ENCODE measurements around the gene EFCC1. TPM values are rescaled to one million over a fixed set of nuclear protein-coding genes. Genes with fewer than 3 reads are reported as not detected.

Gene EFCC1
- total and polyA plus RNA-seq, 2 of the 13 experiments (the other 11 are each of a cell fraction or from before 2014, with no cell fraction given), result not detected

DNA sequence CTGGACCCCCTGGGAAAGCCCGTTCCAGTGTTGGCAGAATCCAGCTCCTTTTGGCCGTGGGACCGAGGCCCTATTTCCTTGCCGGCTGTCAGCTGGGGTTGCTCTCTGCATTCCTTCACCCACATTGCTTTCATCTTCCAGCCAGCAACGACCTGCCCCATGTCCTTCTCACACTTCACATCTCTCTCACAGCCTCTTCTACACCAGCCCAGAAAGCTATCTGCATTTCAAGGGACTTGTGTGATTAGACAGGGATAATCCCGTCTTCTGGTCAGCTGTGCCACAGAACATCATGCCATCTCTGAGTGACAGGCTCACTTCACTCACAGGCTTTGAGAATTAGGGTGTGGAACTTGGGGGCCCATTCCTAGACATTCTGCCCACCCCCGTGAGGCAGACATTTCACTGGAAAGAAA lies 16.4 kb downstream of the EFCC1 start (continued):
- no peak for TF ChIP-seq POGK (CRISPR knock-in tag; conservative IDR thresholded peaks at IDR 0.05)

DNA sequence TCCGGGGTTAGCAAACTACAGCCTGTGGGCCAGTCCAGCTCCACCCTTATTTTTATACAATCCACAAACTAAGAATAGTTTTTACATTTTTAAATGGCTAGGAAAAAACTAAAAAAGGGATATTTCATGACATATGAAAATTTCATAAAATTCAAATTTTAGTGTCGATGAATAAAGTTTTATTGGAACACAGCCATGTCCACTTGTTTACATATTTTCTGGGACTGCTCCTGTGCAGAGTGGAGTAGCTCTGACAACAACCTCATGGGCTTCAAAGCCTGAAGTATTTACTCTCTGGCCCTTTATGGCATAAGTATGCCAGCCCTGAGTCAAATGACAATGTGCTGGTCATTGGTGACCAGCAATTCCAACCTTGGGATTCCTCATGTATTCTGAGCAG lies 17.2 kb downstream of the EFCC1 start:
- DNase-seq (ENCODE audit: low spot score) (no peak), FAIRE-seq (no peak), ATAC-seq (no peak)
- H3K4me2 ChIP-seq (ENCODE audit: low read depth, low read length), result no peak overlapping the region
- H2AFZ ChIP-seq (ENCODE audit: low read length), result no peak overlapping the region
- intact Hi-C loops (cut with micrococcal nuclease; ENCODE audit: unreplicated experiment) (no loop called here), in situ Hi-C loops (cut with HindIII; ENCODE audit: extremely low pct_ligation_motif_present, low pct_unique_long_range_greater_than_20kb) (no loop called here)
- no TSS peak for BruUV-seq (replicated peaks)
- no peaks in the 10 kb centered on the region for H4K20me1 ChIP-seq (ENCODE audit: insufficient read depth, low read length)
- H3K36me3 ChIP-seq (replicated peaks in 1 of 2; ENCODE audit: control insufficient read depth in 1 of 2, insufficient read depth in 2 of 2, low read length in 2 of 2), result no peaks in the 10 kb centered on the region
- no peaks in the 10 kb centered on the region for H3K9me3 ChIP-seq (ENCODE audit: low read length)
- TF ChIP-seq NCOR1 (IDR thresholded peaks at IDR 0.05; ENCODE audit: borderline replicate concordance, low read length), result no peak
- peak; percentile 86 for TF ChIP-seq ZBTB40 (IDR thresholded peaks at IDR 0.05)
- peak; percentile 91 for TF ChIP-seq ZBTB40 (CRISPR knock-in tag; IDR thresholded peaks at IDR 0.05)
- 0 out of 2 replicates have a peak, but pooled peaks have one; percentile 17 for TF ChIP-seq SAP130 (CRISPR knock-in tag; IDR thresholded peaks at IDR 0.05; ENCODE audit: low read depth)
- H3K27ac ChIP-seq (ENCODE audit: extremely low read length, insufficient read depth, low read length), result no peak overlapping the region
- H3K27me3 ChIP-seq (ENCODE audit: control insufficient read depth in 1 of 2, insufficient read depth in 2 of 2, low read length in 2 of 2), result peaks cover 2 to 47% of the 10 kb centered on the region in 2 experiments; a peak in 4 of 5 replicates
- 2% methylated on average over 2 of the region's 2 CpGs for WGBS (ENCODE audit: low lambda C conversion rate)
- H3K9ac ChIP-seq (ENCODE audit: insufficient read depth, low read depth, low read length), result no peak overlapping the region
- no peaks in the 10 kb centered on the region for H3K79me2 ChIP-seq (ENCODE audit: insufficient read depth, low read length)
- ChIA-PET CTCF (ENCODE audit: low intra/inter-chr PET ratio, low total read pairs) (no interaction called here), POLR2A (no interaction called here)
- no peak overlapping the region for H3K4me3 ChIP-seq (replicated peaks in 1 of 3; ENCODE audit: insufficient read depth in 1 of 3, low read depth in 2 of 3, low read length in 3 of 3)
- peaks cover 32% of the 10 kb centered on the region for H3K4me1 ChIP-seq (ENCODE audit: insufficient read depth, low read length)

Measured in HepG2 (cell line).